ENCODE data around the gene BACE2.

The BACE2 gene

DNA sequence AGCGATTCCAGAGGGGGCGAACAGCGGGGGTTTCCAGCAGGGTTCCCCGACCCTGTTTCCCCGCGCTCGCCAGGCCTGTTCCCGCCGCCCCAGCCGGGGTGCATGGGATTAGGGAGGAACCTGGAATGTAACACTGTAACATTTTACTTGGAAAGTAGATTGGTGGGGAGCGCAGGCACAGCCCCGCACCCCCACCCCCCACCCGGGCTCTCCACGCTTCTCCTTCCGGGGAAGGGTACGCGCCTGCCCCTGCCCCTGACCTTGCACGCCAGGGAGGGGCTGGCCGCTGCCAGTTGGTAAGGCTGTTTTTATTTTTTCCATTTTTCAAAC, 149.1 kb downstream of the BACE2 start:
- H3K4me3 Mint-ChIP-seq = peak overlapping the region; percentile 73 to 84 (median 75)
- H3K9me3 Mint-ChIP-seq = no peaks in the 10 kb centered on the region

DNA sequence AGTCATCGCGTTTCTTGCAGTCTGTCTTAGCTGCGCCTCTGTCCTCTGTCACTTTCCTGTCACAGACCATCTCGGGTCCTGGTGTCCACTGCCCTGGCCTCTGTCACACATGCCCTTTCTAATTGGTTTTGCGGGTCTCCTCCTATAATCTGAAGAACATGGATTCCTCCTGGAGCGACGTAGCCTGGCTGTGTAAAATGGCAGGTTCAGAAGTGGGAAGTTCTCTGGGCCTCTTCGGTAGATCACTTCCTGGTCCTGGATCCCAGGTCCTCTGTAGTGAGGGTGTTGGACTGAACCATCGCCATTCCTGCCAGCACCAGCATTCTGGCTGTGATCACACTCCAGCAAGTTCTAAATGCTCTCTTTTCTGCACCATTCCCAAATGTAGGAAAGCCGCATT, 149.5 kb downstream of the BACE2 start:
- Mint-ChIP-seq H3K9me3 (no peaks in the 10 kb centered on the region), H3K4me3 (peak overlapping the region; percentile 73 to 84 (median 75)), H3K27ac (no peak overlapping the region), H3K27me3 (ENCODE audit: low read depth) (peaks cover 51% of the 10 kb centered on the region), H3K4me1 (peaks cover 5% of the 10 kb centered on the region), H3K36me3 (ENCODE audit: low read depth) (no peaks in the 10 kb centered on the region)
- TF ChIP-seq, protein P1, sequence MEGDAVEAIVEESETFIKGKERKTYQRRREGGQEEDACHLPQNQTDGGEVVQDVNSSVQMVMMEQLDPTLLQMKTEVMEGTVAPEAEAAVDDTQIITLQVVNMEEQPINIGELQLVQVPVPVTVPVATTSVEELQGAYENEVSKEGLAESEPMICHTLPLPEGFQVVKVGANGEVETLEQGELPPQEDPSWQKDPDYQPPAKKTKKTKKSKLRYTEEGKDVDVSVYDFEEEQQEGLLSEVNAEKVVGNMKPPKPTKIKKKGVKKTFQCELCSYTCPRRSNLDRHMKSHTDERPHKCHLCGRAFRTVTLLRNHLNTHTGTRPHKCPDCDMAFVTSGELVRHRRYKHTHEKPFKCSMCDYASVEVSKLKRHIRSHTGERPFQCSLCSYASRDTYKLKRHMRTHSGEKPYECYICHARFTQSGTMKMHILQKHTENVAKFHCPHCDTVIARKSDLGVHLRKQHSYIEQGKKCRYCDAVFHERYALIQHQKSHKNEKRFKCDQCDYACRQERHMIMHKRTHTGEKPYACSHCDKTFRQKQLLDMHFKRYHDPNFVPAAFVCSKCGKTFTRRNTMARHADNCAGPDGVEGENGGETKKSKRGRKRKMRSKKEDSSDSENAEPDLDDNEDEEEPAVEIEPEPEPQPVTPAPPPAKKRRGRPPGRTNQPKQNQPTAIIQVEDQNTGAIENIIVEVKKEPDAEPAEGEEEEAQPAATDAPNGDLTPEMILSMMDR (IDR thresholded peaks at IDR 0.05; ENCODE audit: unreplicated experiment in 3 of 3) = no peak

More for the DNA sequence above, 149.1 kb downstream of the BACE2 start:
- no peaks in the 10 kb centered on the region for H3K36me3 Mint-ChIP-seq (ENCODE audit: low read depth)
- peaks cover 53% of the 10 kb centered on the region for H3K27me3 Mint-ChIP-seq (ENCODE audit: low read depth)
- TF ChIP-seq, protein P1 (IDR thresholded peaks at IDR 0.05; ENCODE audit: unreplicated experiment in 3 of 3) = no peak
- no peak overlapping the region for H3K27ac Mint-ChIP-seq
- peaks cover 5% of the 10 kb centered on the region for H3K4me1 Mint-ChIP-seq

DNA sequence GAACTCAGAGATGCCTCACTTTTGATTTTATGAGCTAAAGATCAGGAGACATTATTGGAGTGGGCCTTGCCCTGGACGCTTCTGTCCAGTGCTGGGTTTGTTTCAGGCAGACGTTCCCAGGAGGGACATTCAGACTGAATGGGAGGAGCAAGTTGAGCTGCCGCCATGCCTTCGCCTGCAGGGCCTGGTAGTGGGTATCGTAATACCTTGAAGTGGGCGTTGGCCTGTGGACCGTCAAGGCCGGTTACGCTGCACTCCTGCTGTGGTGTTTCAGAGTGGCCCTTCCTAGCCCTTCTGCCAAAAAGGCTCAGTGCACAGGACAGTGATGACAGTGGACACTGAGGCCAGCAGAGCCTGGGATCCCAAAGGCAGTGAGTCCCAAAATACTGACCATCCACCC, 150.3 kb downstream of the BACE2 start:
- peaks cover 48% of the 10 kb centered on the region for H3K27me3 Mint-ChIP-seq (ENCODE audit: low read depth)
- H3K9me3 Mint-ChIP-seq = no peaks in the 10 kb centered on the region
- TF ChIP-seq, protein P1 (IDR thresholded peaks at IDR 0.05; ENCODE audit: unreplicated experiment in 3 of 3) = no peak
- H3K4me1 Mint-ChIP-seq = peaks cover 5% of the 10 kb centered on the region
- no peak overlapping the region for H3K4me3 Mint-ChIP-seq
- no peaks in the 10 kb centered on the region for H3K36me3 Mint-ChIP-seq (ENCODE audit: low read depth)
- no peak overlapping the region for H3K27ac Mint-ChIP-seq

DNA sequence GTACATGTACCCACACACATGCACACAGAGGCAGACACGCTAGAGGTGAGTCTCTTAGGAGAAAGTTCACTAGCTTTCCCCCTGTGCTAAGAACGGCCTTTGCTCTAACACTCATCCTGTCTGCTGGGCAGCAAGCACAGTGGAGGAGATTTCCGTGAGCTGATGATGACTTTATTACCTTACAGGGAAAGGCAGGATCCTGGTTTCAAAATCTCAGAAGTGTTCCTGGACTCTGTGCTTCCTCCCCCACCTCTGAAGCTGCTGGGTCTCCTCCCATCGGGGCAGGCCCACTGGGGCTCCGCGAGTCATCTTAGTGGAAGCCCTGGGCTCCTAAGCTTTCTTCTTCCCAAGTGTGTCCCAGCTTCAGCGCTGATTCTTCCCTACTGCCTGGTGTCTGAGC, 151.3 kb downstream of the BACE2 start:
- Mint-ChIP-seq H3K9me3 (no peaks in the 10 kb centered on the region), H3K27ac (no peak overlapping the region)

DNA sequence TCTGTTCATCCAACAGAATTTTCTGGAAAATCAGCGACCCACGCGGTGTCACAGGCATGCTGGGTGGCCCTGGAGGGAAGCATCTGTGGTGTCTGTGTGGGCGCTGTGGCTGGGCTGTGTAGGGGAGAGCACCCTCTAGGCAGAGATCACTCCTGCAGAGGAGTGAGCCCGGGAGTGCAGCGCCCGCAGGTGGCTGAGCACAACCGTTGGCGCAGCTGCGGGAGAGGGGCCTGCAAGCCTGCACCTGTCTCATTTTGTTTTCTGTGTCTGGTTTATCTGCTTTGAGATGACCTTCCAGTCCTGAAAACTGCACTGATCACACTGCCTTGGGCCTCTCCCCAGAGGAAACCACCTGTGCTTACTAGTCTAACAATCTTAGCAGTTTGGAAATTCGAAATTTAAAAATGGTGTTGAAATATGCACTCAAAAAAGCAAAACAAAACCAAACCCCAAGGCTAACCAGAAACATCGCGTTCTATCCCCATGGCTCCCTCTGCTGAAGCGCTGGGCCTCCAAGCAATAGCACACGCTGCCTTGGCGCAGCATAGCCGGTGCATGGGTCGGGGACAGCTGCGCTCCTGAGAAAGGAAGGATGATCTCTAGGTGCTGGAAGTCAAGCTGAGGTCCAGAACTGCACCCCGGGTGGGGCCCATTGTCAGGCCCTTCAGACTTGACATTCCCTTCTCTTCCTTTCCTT, 153.4 kb downstream of the BACE2 start:
- no peaks in the 10 kb centered on the region for H3K36me3 Mint-ChIP-seq (ENCODE audit: low read depth)
- no peak overlapping the region for H3K4me3 Mint-ChIP-seq
- TF ChIP-seq, protein P1 (IDR thresholded peaks at IDR 0.05; ENCODE audit: unreplicated experiment in 3 of 3) = no peak
- H3K4me1 Mint-ChIP-seq = peaks cover 17% of the 10 kb centered on the region
- H3K27ac Mint-ChIP-seq = no peak overlapping the region
- H3K9me3 Mint-ChIP-seq = no peaks in the 10 kb centered on the region
- peaks cover 30% of the 10 kb centered on the region for H3K27me3 Mint-ChIP-seq (ENCODE audit: low read depth)

More for the DNA sequence above, 151.3 kb downstream of the BACE2 start:
- TF ChIP-seq, protein P1 (IDR thresholded peaks at IDR 0.05; ENCODE audit: unreplicated experiment in 3 of 3) = no peak
- Mint-ChIP-seq H3K27me3 (ENCODE audit: low read depth) (peaks cover 51% of the 10 kb centered on the region), H3K4me3 (no peak overlapping the region), H3K4me1 (peaks cover 5% of the 10 kb centered on the region), H3K36me3 (ENCODE audit: low read depth) (no peaks in the 10 kb centered on the region)

DNA sequence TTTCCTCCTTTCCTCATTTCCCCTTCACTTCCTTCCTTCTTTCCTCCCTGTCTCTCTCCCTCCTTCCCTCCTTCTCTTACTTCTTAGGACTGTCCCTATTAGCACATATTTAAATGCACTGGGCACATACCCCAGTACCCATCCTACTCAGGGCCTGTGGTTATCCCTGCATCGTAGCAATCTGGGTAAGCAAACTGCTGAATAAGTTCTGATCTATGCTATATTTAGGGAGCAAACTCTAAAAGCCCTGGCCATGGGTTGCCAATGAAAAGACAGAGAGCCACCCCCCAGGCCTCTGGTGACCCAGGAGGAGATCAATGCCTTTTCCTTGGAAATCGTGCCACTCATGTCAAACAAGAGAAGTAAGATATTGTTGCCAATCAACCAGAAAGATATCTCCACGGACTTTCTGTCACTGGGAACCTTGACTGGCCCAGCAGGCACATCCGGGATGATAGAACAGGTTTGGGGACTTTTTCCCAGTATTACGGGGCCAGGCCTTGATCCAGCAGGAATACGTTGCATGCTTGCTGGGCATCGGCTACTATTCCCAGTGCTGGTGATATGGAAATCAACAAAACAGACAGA, 154.0 kb downstream of the BACE2 start:
- Mint-ChIP-seq H3K27me3 (ENCODE audit: low read depth) (peaks cover 29% of the 10 kb centered on the region), H3K9me3 (no peaks in the 10 kb centered on the region), H3K4me1 (peaks cover 17% of the 10 kb centered on the region), H3K27ac (no peak overlapping the region), H3K4me3 (no peak overlapping the region), H3K36me3 (ENCODE audit: low read depth) (no peaks in the 10 kb centered on the region)
- TF ChIP-seq, protein P1 (IDR thresholded peaks at IDR 0.05; ENCODE audit: unreplicated experiment in 3 of 3) = no peak
